Temporal lobe (tissue), 1 donor: ENCODE results near the gene WRAP73. TPM values are rescaled to one million over a fixed set of nuclear protein-coding genes. Genes with fewer than 3 reads are reported as not detected.

ENCODE experiments used
- total RNA-seq: library from RNA; depleted of rRNA; stranded (reverse); fragments of >200 nt; gene quantifications from one replicate; pipeline ENCODE4 v1.2.3, GENCODE V29; 2014

Gene WRAP73
- total RNA-seq, 1 donor from 2014 or later = 14.0 TPM

Other genes starting within 250 kb of the WRAP73 start
- gene ARHGEF16, start 195.4 kb downstream of the WRAP73 start, total RNA-seq = 0.25 TPM
- 4.4 TPM for gene MEGF6, start 38.6 kb downstream of the WRAP73 start, total RNA-seq
- gene TPRG1L, start 25.1 kb downstream of the WRAP73 start, total RNA-seq = 17.7 TPM
- gene TP73, start 2.4 kb upstream of the WRAP73 start, total RNA-seq = 0.25 TPM
- not detected for gene CCDC27, start 102.3 kb upstream of the WRAP73 start, total RNA-seq
- not detected for gene SMIM1, start 122.6 kb upstream of the WRAP73 start, total RNA-seq
- gene LRRC47, start 146.4 kb upstream of the WRAP73 start, total RNA-seq = 27.8 TPM
- gene CEP104, start 207.1 kb upstream of the WRAP73 start, total RNA-seq = 31.0 TPM
- gene DFFB, start 207.4 kb upstream of the WRAP73 start, total RNA-seq = 10.3 TPM